ENCODE measurements around the gene CEACAM21.
"Not testable (repeated sequence)": the region's sequence is repeated elsewhere in the genome, so short reads cannot be mapped to it uniquely, and the experiment has no call there.

Gene CEACAM21

GRCh38 chr19:41549884-41550283, 26.1 kb upstream of the CEACAM21 start:
- no peak for DNase-seq

- no peak for DNase-seq
Observed at GRCh38 chr19:41551212-41551610, 24.8 kb upstream of the CEACAM21 start.

GRCh38 chr19:41551711-41552110, 24.3 kb upstream of the CEACAM21 start:
- DNase-seq, result no peak

- no peak for DNase-seq
Observed at GRCh38 chr19:41552558-41552957, 23.4 kb upstream of the CEACAM21 start.

- no peak for DNase-seq
Observed at GRCh38 chr19:41553804-41554203, 22.2 kb upstream of the CEACAM21 start.

GRCh38 chr19:41554907-41555306, 21.1 kb upstream of the CEACAM21 start:
- DNase-seq, result no peak

GRCh38 chr19:41555748-41556147, 20.2 kb upstream of the CEACAM21 start:
- no peak for DNase-seq

GRCh38 chr19:41563854-41564514, 12.0 kb upstream of the CEACAM21 start:
- DNase-seq, result no peak

GRCh38 chr19:41564515-41565378, 11.2 kb upstream of the CEACAM21 start:
- no peak for DNase-seq

GRCh38 chr19:41565379-41565720, 10.6 kb upstream of the CEACAM21 start:
- no peak for DNase-seq

GRCh38 chr19:41566001-41566400, 10.0 kb upstream of the CEACAM21 start:
- no peak for DNase-seq

GRCh38 chr19:41569481-41570150, 6.3 kb upstream of the CEACAM21 start:
- DNase-seq, result peak; percentile 26

GRCh38 chr19:41570179-41570578, 5.8 kb upstream of the CEACAM21 start:
- no peak for DNase-seq

GRCh38 chr19:41570639-41571112, 5.3 kb upstream of the CEACAM21 start:
- peak; percentile 79 for DNase-seq

- no peak for DNase-seq
Observed at GRCh38 chr19:41577144-41577830, 1.3 kb downstream of the CEACAM21 start.

GRCh38 chr19:41577833-41578232, 1.9 kb downstream of the CEACAM21 start:
- DNase-seq, result no peak

- no peak for DNase-seq
Observed at GRCh38 chr19:41578886-41579285, 2.9 kb downstream of the CEACAM21 start.

GRCh38 chr19:41581068-41581467, 5.1 kb downstream of the CEACAM21 start:
- not testable (repeated sequence) for DNase-seq

GRCh38 chr19:41582577-41583182, 6.7 kb downstream of the CEACAM21 start:
- DNase-seq, result not testable (repeated sequence)

- no peak for DNase-seq
Observed at GRCh38 chr19:41584260-41584810, 8.4 kb downstream of the CEACAM21 start.

GRCh38 chr19:41584931-41585330, 9.0 kb downstream of the CEACAM21 start:
- no peak for DNase-seq

- DNase-seq, result no peak
Observed at GRCh38 chr19:41586064-41586463, 10.1 kb downstream of the CEACAM21 start.

All from femur (tissue), 1 donor.